ENCODE data around the gene NGRN.

The NGRN gene, protein sequence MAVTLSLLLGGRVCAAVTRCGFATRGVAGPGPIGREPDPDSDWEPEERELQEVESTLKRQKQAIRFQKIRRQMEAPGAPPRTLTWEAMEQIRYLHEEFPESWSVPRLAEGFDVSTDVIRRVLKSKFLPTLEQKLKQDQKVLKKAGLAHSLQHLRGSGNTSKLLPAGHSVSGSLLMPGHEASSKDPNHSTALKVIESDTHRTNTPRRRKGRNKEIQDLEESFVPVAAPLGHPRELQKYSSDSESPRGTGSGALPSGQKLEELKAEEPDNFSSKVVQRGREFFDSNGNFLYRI

DNA sequence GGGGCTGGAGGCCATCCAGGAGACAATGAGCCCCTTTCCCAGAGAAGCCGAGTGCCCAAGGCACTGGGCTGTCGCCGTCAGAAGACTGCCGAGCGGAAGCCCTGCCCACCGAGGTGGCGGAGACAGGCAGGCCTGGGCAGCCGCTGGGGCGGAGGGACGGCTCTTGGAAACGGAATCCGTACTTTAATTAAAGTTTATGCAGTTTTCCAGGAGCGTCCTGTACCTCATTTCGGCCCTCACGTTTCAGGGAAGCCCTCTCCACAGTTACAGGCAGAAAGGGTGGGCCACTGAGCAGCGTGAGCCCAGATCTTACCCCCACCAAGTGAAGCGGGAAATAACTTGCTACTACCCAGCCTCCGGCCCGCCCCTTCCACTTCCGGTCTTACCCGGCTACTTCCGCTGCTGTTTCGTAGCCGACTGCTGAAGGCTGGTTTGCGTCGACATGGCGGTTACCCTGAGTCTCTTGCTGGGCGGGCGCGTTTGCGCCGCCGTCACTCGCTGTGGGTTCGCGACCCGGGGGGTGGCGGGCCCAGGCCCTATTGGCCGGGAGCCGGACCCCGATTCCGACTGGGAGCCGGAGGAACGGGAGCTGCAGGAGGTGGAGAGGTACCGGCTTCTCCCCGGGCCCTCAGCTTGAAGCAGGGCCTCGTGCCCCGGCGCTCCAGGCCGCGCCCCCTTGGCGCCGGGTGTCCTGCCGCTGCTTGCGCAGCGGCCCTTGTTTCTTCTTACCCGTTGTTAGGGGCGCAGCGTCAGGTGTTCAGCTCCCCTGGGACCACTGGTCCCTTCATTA, at the start of gene NGRN:
TSS of gene NGRN (plus strand) at position 402 of the 790 bp plus-strand sequence. CDS start at position 443, 41 bp downstream.
- H3K4me3 ChIP-seq (ENCODE audit: low read depth, low read length) = peak within 1 kb of the TSS; percentile 95
- TF ChIP-seq, protein P1, sequence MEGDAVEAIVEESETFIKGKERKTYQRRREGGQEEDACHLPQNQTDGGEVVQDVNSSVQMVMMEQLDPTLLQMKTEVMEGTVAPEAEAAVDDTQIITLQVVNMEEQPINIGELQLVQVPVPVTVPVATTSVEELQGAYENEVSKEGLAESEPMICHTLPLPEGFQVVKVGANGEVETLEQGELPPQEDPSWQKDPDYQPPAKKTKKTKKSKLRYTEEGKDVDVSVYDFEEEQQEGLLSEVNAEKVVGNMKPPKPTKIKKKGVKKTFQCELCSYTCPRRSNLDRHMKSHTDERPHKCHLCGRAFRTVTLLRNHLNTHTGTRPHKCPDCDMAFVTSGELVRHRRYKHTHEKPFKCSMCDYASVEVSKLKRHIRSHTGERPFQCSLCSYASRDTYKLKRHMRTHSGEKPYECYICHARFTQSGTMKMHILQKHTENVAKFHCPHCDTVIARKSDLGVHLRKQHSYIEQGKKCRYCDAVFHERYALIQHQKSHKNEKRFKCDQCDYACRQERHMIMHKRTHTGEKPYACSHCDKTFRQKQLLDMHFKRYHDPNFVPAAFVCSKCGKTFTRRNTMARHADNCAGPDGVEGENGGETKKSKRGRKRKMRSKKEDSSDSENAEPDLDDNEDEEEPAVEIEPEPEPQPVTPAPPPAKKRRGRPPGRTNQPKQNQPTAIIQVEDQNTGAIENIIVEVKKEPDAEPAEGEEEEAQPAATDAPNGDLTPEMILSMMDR (IDR thresholded peaks at IDR 0.05; ENCODE audit: low read depth, low read length, missing control alignments) = no peak
- peak; percentile 83 for DNase-seq (ENCODE audit: low read depth)

DNA sequence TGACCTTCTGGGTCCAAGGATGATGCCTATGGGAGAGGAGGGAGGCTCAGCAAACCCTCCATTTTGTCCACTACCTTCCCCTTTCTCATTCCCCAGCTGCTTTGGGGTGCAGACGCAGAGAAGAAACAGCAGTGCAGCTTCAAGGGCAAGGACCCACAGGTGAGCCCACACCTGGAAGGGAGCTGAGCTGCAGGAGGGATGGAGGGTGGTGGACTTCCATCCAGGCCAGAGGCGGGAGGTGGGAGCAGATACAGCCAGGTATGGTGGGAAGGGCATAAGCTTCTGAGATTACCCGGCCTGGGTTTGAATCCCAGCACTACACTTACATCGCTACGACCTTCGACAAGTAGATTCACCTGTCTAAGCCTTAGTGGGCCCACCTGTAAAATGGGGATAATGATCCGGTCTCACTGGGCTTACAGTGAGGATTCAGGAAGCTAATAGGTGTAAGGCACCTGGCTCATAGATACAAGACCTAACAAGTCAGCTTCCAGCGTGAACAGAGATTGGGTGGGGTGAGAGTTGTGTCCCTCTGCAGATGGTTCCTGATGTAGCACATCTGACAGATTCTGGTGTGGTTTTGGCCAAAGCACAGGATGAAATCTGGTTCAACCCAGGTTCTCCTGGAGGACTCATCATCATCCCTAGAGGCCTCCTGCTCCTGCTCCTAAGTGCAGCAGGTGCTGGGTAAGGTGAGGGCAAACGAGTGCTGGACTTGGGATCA, 47.6 kb upstream of the NGRN start:
- H3K4me3 ChIP-seq (ENCODE audit: low read depth, low read length) = no peak overlapping the region
- TF ChIP-seq, protein P1 (IDR thresholded peaks at IDR 0.05; ENCODE audit: low read depth, low read length, missing control alignments) = no peak
- DNase-seq (ENCODE audit: low read depth) = no peak

DNA sequence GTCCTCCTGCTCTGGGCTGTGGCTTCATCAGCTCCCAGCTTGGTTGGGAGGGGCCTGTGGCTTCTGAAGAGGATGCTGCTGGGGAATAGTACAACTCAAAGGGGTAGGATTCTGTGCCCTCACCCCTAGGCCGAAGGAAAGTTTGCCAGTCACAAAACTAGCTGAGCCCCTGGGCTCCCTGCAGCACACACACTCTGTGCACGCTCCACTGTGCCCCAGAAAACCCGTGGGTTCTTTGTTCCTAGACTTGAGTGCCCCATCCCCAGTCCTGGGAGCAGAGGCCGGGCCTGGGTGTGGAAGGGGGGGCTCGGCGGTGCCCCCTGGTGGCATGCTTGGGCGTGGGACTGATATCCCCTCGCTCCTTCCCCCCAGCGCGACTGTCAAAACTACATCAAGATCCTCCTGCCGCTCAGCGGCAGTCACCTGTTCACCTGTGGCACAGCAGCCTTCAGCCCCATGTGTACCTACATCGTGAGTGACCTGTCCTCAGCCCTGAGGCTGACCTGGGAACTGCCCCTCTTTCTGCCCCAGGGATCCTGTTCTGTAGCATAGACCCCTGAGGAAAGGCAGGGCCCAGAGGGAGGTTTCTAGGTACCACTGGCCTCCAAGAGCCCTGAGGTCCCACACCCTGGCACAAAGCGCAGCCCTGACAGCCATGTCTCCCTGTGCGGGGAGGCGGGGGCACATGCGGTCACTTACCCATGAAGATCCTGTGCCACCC, 45.9 kb upstream of the NGRN start:
- no peak overlapping the region for H3K4me3 ChIP-seq (ENCODE audit: low read depth, low read length)
- no peak for DNase-seq (ENCODE audit: low read depth)
- TF ChIP-seq, protein P1 (IDR thresholded peaks at IDR 0.05; ENCODE audit: low read depth, low read length, missing control alignments) = peak; percentile 83

DNA sequence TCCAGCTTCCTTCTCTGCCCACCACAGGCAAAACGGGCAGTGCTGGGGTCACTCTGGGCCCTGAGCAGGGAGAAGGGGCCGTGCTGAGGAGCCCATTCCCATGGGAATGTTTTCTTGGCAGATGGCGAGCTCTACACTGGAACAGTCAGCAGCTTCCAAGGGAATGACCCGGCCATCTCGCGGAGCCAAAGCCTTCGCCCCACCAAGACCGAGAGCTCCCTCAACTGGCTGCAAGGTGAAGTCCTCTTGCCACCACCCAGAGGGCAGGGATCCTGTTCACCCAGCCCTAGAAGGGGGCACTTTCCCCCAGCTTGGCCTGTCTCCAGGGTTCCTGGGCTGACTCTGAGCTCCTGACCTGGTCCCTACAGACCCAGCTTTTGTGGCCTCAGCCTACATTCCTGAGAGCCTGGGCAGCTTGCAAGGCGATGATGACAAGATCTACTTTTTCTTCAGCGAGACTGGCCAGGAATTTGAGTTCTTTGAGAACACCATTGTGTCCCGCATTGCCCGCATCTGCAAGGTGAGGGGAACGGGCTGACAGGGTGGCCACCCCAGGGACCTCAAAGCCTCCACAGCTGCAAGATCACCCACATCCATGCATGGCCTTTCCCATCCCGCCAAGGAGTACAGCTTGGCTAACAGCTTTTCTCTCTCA, 44.1 kb upstream of the NGRN start:
- no peak overlapping the region for H3K4me3 ChIP-seq (ENCODE audit: low read depth, low read length)
- no peak for DNase-seq (ENCODE audit: low read depth)
- TF ChIP-seq, protein P1 (IDR thresholded peaks at IDR 0.05; ENCODE audit: low read depth, low read length, missing control alignments) = peak; percentile 88

DNA sequence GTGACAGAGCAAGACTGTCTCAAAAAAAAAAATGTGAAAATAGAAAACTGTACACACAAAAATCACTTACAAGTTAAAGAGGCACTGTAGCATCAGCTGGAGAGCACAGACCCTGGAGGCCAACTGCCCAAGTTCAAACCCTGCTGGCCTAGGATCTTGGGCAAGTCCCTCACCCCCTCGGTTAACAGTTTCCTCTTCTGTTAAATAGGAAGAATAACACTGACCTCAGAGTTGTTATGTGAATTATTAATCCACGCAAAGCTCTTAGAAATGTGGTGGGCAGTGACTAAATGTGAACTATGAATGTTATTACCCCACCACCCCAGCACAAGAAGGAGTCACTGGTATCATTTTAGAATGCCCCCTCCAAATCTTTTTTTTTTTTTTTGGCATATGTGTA, 42.9 kb upstream of the NGRN start:
- TF ChIP-seq, protein P1 (IDR thresholded peaks at IDR 0.05; ENCODE audit: low read depth, low read length, missing control alignments) = no peak
- H3K4me3 ChIP-seq (ENCODE audit: low read depth, low read length) = no peak overlapping the region
- DNase-seq (ENCODE audit: low read depth) = no peak

All from GM12864 (cell line).